IMR-90 (cell line): ENCODE data around the gene NR1D1. TPM values are rescaled to one million over a fixed set of nuclear protein-coding genes. Genes with fewer than 3 reads are reported as not detected.
A peak's percentile ranks its signal among the peaks of the same experiment; 100 is the strongest.

Source experiments
- ATAC-seq: fragments of 200-7000 bp; cut with Tn5 transposase; 2 replicates; pipeline ENCODE4 v1.9.1; 2020; ENCODE audit warnings: low read depth, mild to moderate bottlenecking, moderate library complexity
- BruUV-seq: library from RNA; stranded (reverse); fragments of 400-500 nt; replicated peaks from 2 replicates; lab custom pipeline; 2021; lab: Mats Ljungman, UMichigan
- CTCF ChIA-PET: fragments of 300-600 bp; formaldehyde crosslinking; extraction: SDS; loops from one replicate; lab custom pipeline; 2021; ENCODE audit warnings: antibody characterized with exemption; lab: Yijun Ruan, JAX
- POLR2A ChIA-PET: fragments of 300-600 bp; sonication (Branson Sonifier 250); formaldehyde crosslinking; loops from one replicate; lab custom pipeline; 2022; ENCODE audit warnings: antibody characterized with exemption; ENCODE audit not compliant: unreplicated experiment; lab: Charles Lee
- DNase-seq: peaks from one replicate; pipeline ENCODE4 v3.0.0; 2013
- H2AFZ ChIP-seq: replicated peaks from 2 replicates; pipeline ENCODE3; 2013; ENCODE audit warnings: low read length, mild to moderate bottlenecking; ENCODE audit not compliant: poor library complexity
- H2AK5ac ChIP-seq: 2 replicates; pipeline ENCODE4 v1.6.1; 2013; ENCODE audit warnings: low read depth, low read length, inconsistent platforms
- H2AK9ac ChIP-seq: replicated peaks from 2 replicates; pipeline ENCODE3; 2013; ENCODE audit warnings: mild to moderate bottlenecking, low read depth, low read length, moderate library complexity; ENCODE audit not compliant: poor library complexity
- H2BK120ac ChIP-seq: 2 replicates; pipeline ENCODE4 v1.6.1; 2013; ENCODE audit warnings: low read depth, low read length, inconsistent platforms
- H2BK15ac ChIP-seq: 3 replicates; pipeline ENCODE4 v1.6.1; 2013; ENCODE audit warnings: low read depth, low read length, inconsistent platforms
- H2BK20ac ChIP-seq: 2 replicates; pipeline ENCODE4 v1.6.1; 2013; ENCODE audit warnings: low read depth, mild to moderate bottlenecking, inconsistent platforms, low read length, moderate library complexity
- H2BK5ac ChIP-seq: 2 replicates; pipeline ENCODE4 v1.6.1; 2013; ENCODE audit warnings: mild to moderate bottlenecking, low read depth, low read length, inconsistent platforms; ENCODE audit not compliant: poor library complexity, severe bottlenecking
- H3K14ac ChIP-seq: replicated peaks from 2 replicates; pipeline ENCODE4 v1.6.1; 2013; ENCODE audit warnings: low read depth, low read length, inconsistent platforms
- H3K18ac ChIP-seq: 2 replicates; pipeline ENCODE4 v1.6.1; 2013; ENCODE audit warnings: low read depth, low read length, control low read depth
- H3K23ac ChIP-seq: 2 replicates; pipeline ENCODE4 v1.6.1; 2013; ENCODE audit warnings: low read depth, low read length, inconsistent platforms
- H3K27ac ChIP-seq: 2 replicates; pipeline ENCODE4 v1.5.1; 2013; ENCODE audit warnings: mild to moderate bottlenecking, control low read depth, low read length; ENCODE audit not compliant: insufficient read depth
- H3K27me3 ChIP-seq: 2 replicates; pipeline ENCODE4 v1.6.1; 2013; ENCODE audit warnings: low read length; ENCODE audit not compliant: control insufficient read depth, insufficient read depth
- H3K36me3 ChIP-seq: 2 replicates; pipeline ENCODE4 v1.6.1; 2013; ENCODE audit warnings: low read length, mixed read lengths; ENCODE audit not compliant: control insufficient read depth, insufficient read depth
- H3K4ac ChIP-seq: 2 replicates; pipeline ENCODE4 v1.6.1; 2013; ENCODE audit warnings: low read depth, low read length, inconsistent platforms
- H3K4me1 ChIP-seq: 2 replicates; pipeline ENCODE4 v1.6.1; 2013; ENCODE audit warnings: low read length, mixed read lengths; ENCODE audit not compliant: control insufficient read depth, insufficient read depth
- H3K4me2 ChIP-seq: 2 replicates; pipeline ENCODE4 v1.6.1; 2013; ENCODE audit warnings: low read depth, mild to moderate bottlenecking, control low read depth, low read length, moderate library complexity
- H3K4me3 ChIP-seq: 2 replicates; pipeline ENCODE4 v1.5.1; 2013; ENCODE audit warnings: low read depth, mild to moderate bottlenecking, control low read depth, low read length, moderate library complexity; ENCODE audit not compliant: insufficient read depth
- H3K56ac ChIP-seq: 2 replicates; pipeline ENCODE4 v1.6.1; 2013; ENCODE audit warnings: low read length, inconsistent platforms; ENCODE audit not compliant: insufficient read depth; ENCODE audit errors: extremely low read depth
- H3K79me1 ChIP-seq, 2 experiments: 2 replicates each; pipeline ENCODE4 v1.6.1; 2013; ENCODE audit warnings: low read length in 2 of 2, inconsistent platforms in 1 of 2, low read depth in 1 of 2
- H3K9ac ChIP-seq: 2 replicates; pipeline ENCODE4 v1.6.1; 2013; ENCODE audit warnings: low read depth, low read length, control low read depth
- H3K9me1 ChIP-seq: 2 replicates; pipeline ENCODE4 v1.6.1; 2013; ENCODE audit warnings: low read length, inconsistent platforms; ENCODE audit not compliant: insufficient read depth
- H3K9me3 ChIP-seq: 2 replicates; pipeline ENCODE4 v1.6.1; 2013; ENCODE audit warnings: low read length; ENCODE audit not compliant: control insufficient read depth, insufficient read depth
- H4K20me1 ChIP-seq: 2 replicates; pipeline ENCODE4 v1.6.1; 2013; ENCODE audit warnings: low read length, inconsistent platforms; ENCODE audit not compliant: insufficient read depth
- H4K5ac ChIP-seq: 2 replicates; pipeline ENCODE4 v1.6.1; 2013; ENCODE audit warnings: mild to moderate bottlenecking, low read depth, low read length, control low read depth
- H4K8ac ChIP-seq, 2 experiments: 2 replicates each; pipeline ENCODE4 v1.6.1; 2013; ENCODE audit warnings: low read depth in 2 of 2, low read length in 2 of 2, control low read depth in 1 of 2, inconsistent platforms in 1 of 2
- H4K91ac ChIP-seq: 2 replicates; pipeline ENCODE4 v1.6.1; 2013; ENCODE audit warnings: low read depth, low read length, inconsistent platforms; ENCODE audit not compliant: insufficient read depth
- RAD21 ChIP-seq: IDR thresholded peaks from 2 replicates; pipeline ENCODE4 v1.6.1; 2012; ENCODE audit warnings: low read length, improper control_type of control experiment
- RCOR1 ChIP-seq: IDR thresholded peaks from 2 replicates; pipeline ENCODE4 v1.6.1; 2012; ENCODE audit warnings: mild to moderate bottlenecking, low read length, improper control_type of control experiment; ENCODE audit not compliant: insufficient replicate concordance
- WGBS, 2 experiments: methylation state at CpG; one replicate each; pipeline versions ENCODE4 v1.1.5 to v1.1.7; 2013; ENCODE audit warnings: missing lambda C conversion rate in 2 of 2; ENCODE audit not compliant: insufficient read length in 1 of 2; ENCODE audit errors: extremely low coverage in 2 of 2; 5-methylcytosine and 5-hydroxymethylcytosine counted together
- dilution Hi-C: fragments of 300-500 bp; cut with HindIII; formaldehyde crosslinking; loops from one replicate; pipeline ENCODE4 v1.14.3; 2018; ENCODE audit warnings: low sequenced_read_pairs; ENCODE audit not compliant: unreplicated experiment
- in situ Hi-C: fragments of 300-500 bp; cut with MboI; formaldehyde crosslinking; loops from 3 replicates; pipeline ENCODE4 v1.14.3; 2019; ENCODE audit warnings: low sequenced_read_pairs, inconsistent platforms, mixed read lengths
- intact Hi-C: fragments of 100-400 bp; cut with micrococcal nuclease; formaldehyde crosslinking; loops from 2 replicates; pipeline ENCODE4 v1.10.0; 2022
- polyA plus RNA-seq, 3 experiments: library from polyadenylated mRNA; depleted of rRNA; stranded (reverse); fragments of >200 nt; gene quantifications; 2 replicates each; pipeline ENCODE4 v1.2.3, GENCODE V29; 2012; ENCODE audit warnings: low replicate concordance in 1 of 3
- total RNA-seq: library from RNA; depleted of rRNA; stranded (reverse); fragments of >200 nt; gene quantifications from 2 replicates; pipeline ENCODE4 v1.2.3, GENCODE V29; 2012
- TF ChIP-seq, protein P1 (sequence below): conservative IDR thresholded peaks from 2 replicates; pipeline ENCODE4 v1.5.1; 2012; ENCODE audit warnings: mild to moderate bottlenecking, low read depth, low read length, improper control_type of control experiment

The NR1D1 gene
- total and polyA plus RNA-seq, 2 of the 4 experiments (the other 2 are of a cell fraction), result 0.36 to 7.2 TPM

- Histone ChIP-seq H3K23ac (no peak overlapping the region), H3K4me3 (no peak overlapping the region), H3K9me1 (peaks cover 19% of the 10 kb centered on the region), H4K20me1 (peaks cover 11% of the 10 kb centered on the region; the same call in 1 of the 2 replicates), H3K56ac (no peak overlapping the region), H3K27ac (no peak overlapping the region), H2BK15ac (no peak overlapping the region; the same call in 2 of the 3 replicates), H3K4ac (no peak overlapping the region), H3K4me2 (no peak overlapping the region), H3K9ac (no peak overlapping the region), H3K9me3 (no peaks in the 10 kb centered on the region), H4K8ac (no peak overlapping the region), H3K14ac (no peak overlapping the region), H3K27me3 (no peaks in the 10 kb centered on the region), H4K91ac (no peak overlapping the region), H2BK20ac (no peak overlapping the region), H3K36me3 (peaks cover 48% of the 10 kb centered on the region), H2BK5ac (no peak overlapping the region), H2AFZ (no peak overlapping the region), H2AK5ac (peak overlapping the region; percentile 95; the same call in 1 of the 2 replicates), H3K79me1 (peaks cover 24 to 54% of the 10 kb centered on the region in 2 experiments; a peak in 3 of 4 replicates), H3K4me1 (peaks cover 16% of the 10 kb centered on the region), H4K5ac (no peak overlapping the region), H3K18ac (no peak overlapping the region), H2BK120ac (no peak overlapping the region), H2AK9ac (no peak overlapping the region)
- in situ Hi-C loops, result no loop called here
- intact Hi-C loops, result no loop called here
- WGBS, 2 experiments, result 89% methylated on average over 3 of the region's 10 CpGs; no CpG with 5 or more reads in 1 of the 2 experiments
- ATAC-seq (no peak), DNase-seq (no peak)
- dilution Hi-C loops, result no loop called here
- TF ChIP-seq RAD21, result no peak
- TF ChIP-seq RCOR1, result no peak
- TF ChIP-seq, protein P1, sequence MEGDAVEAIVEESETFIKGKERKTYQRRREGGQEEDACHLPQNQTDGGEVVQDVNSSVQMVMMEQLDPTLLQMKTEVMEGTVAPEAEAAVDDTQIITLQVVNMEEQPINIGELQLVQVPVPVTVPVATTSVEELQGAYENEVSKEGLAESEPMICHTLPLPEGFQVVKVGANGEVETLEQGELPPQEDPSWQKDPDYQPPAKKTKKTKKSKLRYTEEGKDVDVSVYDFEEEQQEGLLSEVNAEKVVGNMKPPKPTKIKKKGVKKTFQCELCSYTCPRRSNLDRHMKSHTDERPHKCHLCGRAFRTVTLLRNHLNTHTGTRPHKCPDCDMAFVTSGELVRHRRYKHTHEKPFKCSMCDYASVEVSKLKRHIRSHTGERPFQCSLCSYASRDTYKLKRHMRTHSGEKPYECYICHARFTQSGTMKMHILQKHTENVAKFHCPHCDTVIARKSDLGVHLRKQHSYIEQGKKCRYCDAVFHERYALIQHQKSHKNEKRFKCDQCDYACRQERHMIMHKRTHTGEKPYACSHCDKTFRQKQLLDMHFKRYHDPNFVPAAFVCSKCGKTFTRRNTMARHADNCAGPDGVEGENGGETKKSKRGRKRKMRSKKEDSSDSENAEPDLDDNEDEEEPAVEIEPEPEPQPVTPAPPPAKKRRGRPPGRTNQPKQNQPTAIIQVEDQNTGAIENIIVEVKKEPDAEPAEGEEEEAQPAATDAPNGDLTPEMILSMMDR, result no peak
- no TSS peak for BruUV-seq
- ChIA-PET CTCF (no interaction called here), POLR2A (no interaction called here)
Measured at GRCh38 chr17:40097087-40097486, 3.3 kb downstream of the NR1D1 start.
